ENCODE data around the gene RND2.

The RND2 gene

DNA sequence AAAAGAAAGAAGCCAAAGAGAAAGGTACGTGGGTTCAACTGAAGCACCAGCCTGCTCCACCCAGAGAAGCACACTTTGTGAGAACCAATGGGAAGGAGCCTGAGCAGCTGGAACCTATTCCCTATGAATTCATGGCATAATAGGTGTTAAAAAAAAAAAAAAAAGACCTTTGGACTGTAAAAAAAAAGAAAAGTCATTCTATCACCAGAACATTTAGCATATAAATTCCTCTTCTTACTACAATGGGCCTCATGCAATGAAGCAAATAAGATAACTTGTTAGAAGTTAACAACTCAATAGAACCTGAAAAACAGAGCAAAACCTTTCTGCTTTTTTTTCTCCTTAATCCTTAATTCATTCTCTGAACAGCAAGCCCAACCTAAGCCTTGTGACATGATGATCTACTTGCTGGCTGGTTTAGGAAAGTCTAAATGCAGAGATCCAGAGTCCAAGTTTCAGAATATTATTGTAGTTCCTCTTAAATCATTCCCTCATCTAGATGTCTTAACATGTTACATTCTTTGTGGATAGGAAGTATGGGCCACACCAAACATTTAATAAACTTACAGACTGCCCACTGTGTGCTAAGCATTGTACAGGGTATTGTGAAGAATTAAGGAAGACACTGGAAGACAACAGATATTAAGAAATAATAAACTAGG lies 54.7 kb downstream of the RND2 start:
- DNase-seq (ENCODE audit: low spot score), result no peak
